H9 (cell line): ENCODE results near the gene SYNE3. TPM values are rescaled to one million over a fixed set of nuclear protein-coding genes. Genes with fewer than 3 reads are reported as not detected.

ENCODE experiments used
- DNase-seq: peaks from one replicate; pipeline ENCODE4 v3.0.0-alpha.2; 2017
- H2AFZ ChIP-seq: one replicate; pipeline ENCODE4 v1.6.1; 2013; ENCODE audit warnings: mild to moderate bottlenecking, low read length, control low read depth, moderate library complexity
- H2AK5ac ChIP-seq: 2 replicates; pipeline ENCODE4 v1.6.1; 2013; ENCODE audit warnings: low read length, control low read depth, mixed read lengths; ENCODE audit not compliant: insufficient read length
- H2BK120ac ChIP-seq: one replicate; pipeline ENCODE4 v1.6.1; 2013; ENCODE audit warnings: low read depth, mild to moderate bottlenecking, low read length, control low read depth, inconsistent platforms; ENCODE audit not compliant: poor library complexity, severe bottlenecking
- H2BK12ac ChIP-seq: 2 replicates; pipeline ENCODE4 v1.6.1; 2013; ENCODE audit warnings: low read length, control low read depth, mixed read lengths, low read depth; ENCODE audit not compliant: insufficient read length
- H2BK15ac ChIP-seq: 2 replicates; pipeline ENCODE4 v1.6.1; 2013; ENCODE audit warnings: low read depth, low read length, control low read depth
- H2BK20ac ChIP-seq: one replicate; pipeline ENCODE4 v1.6.1; 2013; ENCODE audit warnings: low read depth, mild to moderate bottlenecking, low read length, control low read depth, inconsistent platforms; ENCODE audit not compliant: poor library complexity, severe bottlenecking
- H2BK5ac ChIP-seq: 2 replicates; pipeline ENCODE4 v1.6.1; 2013; ENCODE audit warnings: low read length, control low read depth, mixed read lengths; ENCODE audit not compliant: insufficient read length
- H3K14ac ChIP-seq: 2 replicates; pipeline ENCODE4 v1.6.1; 2013; ENCODE audit warnings: low read length, control low read depth; ENCODE audit not compliant: insufficient read depth
- H3K18ac ChIP-seq: 2 replicates; pipeline ENCODE4 v1.6.1; 2013; ENCODE audit warnings: low read depth, mild to moderate bottlenecking, mixed read lengths, low read length, control low read depth; ENCODE audit not compliant: insufficient read length
- H3K23ac ChIP-seq: 2 replicates; pipeline ENCODE4 v1.6.1; 2013; ENCODE audit warnings: low read length, control low read depth, mixed read lengths, low read depth; ENCODE audit not compliant: insufficient read length
- H3K23me2 ChIP-seq: 2 replicates; pipeline ENCODE4 v1.6.1; 2013; ENCODE audit warnings: low read depth, mild to moderate bottlenecking, mixed read lengths, low read length, control low read depth; ENCODE audit not compliant: insufficient read length, poor library complexity, severe bottlenecking
- H3K27ac ChIP-seq: 2 replicates; pipeline ENCODE4 v1.5.1; 2013; ENCODE audit warnings: low read length, control low read depth, mixed read lengths, low read depth; ENCODE audit not compliant: insufficient read length
- H3K27me3 ChIP-seq: 2 replicates; pipeline ENCODE4 v1.6.1; 2013; ENCODE audit warnings: low read length, control low read depth, inconsistent platforms; ENCODE audit not compliant: insufficient read depth
- H3K4ac ChIP-seq: 2 replicates; pipeline ENCODE4 v1.6.1; 2013; ENCODE audit warnings: low read depth, mild to moderate bottlenecking, control low read depth, inconsistent platforms, low read length, moderate library complexity
- H3K4me1 ChIP-seq: 2 replicates; pipeline ENCODE4 v1.6.1; 2013; ENCODE audit warnings: low read length, control low read depth, inconsistent platforms; ENCODE audit not compliant: insufficient read depth
- H3K4me2 ChIP-seq: 2 replicates; pipeline ENCODE4 v1.6.1; 2013; ENCODE audit warnings: low read length, control low read depth, mixed read lengths; ENCODE audit not compliant: insufficient read length, insufficient read depth
- H3K56ac ChIP-seq: 2 replicates; pipeline ENCODE4 v1.6.1; 2013; ENCODE audit warnings: low read depth, mild to moderate bottlenecking, mixed read lengths, low read length, control low read depth; ENCODE audit not compliant: insufficient read length
- H3K79me1 ChIP-seq: 2 replicates; pipeline ENCODE4 v1.6.1; 2013; ENCODE audit warnings: low read depth, mild to moderate bottlenecking, moderate library complexity, low read length, control low read depth, inconsistent platforms; ENCODE audit not compliant: insufficient read depth, poor library complexity, severe bottlenecking
- H3K79me2 ChIP-seq: 2 replicates; pipeline ENCODE4 v1.6.1; 2013; ENCODE audit warnings: low read length, control low read depth, inconsistent platforms; ENCODE audit not compliant: insufficient read depth
- H3K9ac ChIP-seq: 2 replicates; pipeline ENCODE4 v1.6.1; 2013; ENCODE audit warnings: low read length, control low read depth, mixed read lengths; ENCODE audit not compliant: insufficient read length; ENCODE audit errors: extremely low read depth
- H3K9me3 ChIP-seq: one replicate; pipeline ENCODE4 v1.6.1; 2013; ENCODE audit warnings: low read depth, low read length, inconsistent platforms; ENCODE audit not compliant: control insufficient read depth
- H3T11ph ChIP-seq: one replicate; pipeline ENCODE4 v1.6.1; 2013; ENCODE audit warnings: mild to moderate bottlenecking, low read length, control low read depth, inconsistent platforms
- H4K20me1 ChIP-seq: one replicate; pipeline ENCODE4 v1.6.1; 2013; ENCODE audit not compliant: control insufficient read depth, insufficient read length, insufficient read depth
- H4K5ac ChIP-seq: 2 replicates; pipeline ENCODE4 v1.6.1; 2013; ENCODE audit warnings: low read depth, mild to moderate bottlenecking, mixed read lengths, low read length, control low read depth; ENCODE audit not compliant: insufficient read length
- H4K8ac ChIP-seq: replicated peaks from 2 replicates; pipeline ENCODE4 v1.6.1; 2013; ENCODE audit warnings: low read length, control low read depth, mixed read lengths, low read depth; ENCODE audit not compliant: insufficient read length
- H4K91ac ChIP-seq: 2 replicates; pipeline ENCODE4 v1.6.1; 2013; ENCODE audit warnings: low read depth, mild to moderate bottlenecking, moderate library complexity, mixed read lengths, low read length, control low read depth; ENCODE audit not compliant: insufficient read length
- H3K27ac Mint-ChIP-seq, 3 experiments: 2 replicates in 2 of 3; 3 replicates in 1 of 3; pipeline ENCODE4 v1.8.0; 2020 to 2021; ENCODE audit warnings: mixed read lengths in 3 of 3, mild to moderate bottlenecking in 1 of 3, moderate library complexity in 1 of 3
- H3K27me3 Mint-ChIP-seq: 2 replicates; pipeline ENCODE4 v1.8.0; 2021; ENCODE audit warnings: low read depth, mild to moderate bottlenecking, moderate library complexity, mixed read lengths
- H3K36me3 Mint-ChIP-seq, 3 experiments: 2 replicates in 2 of 3; 3 replicates in 1 of 3; pipeline ENCODE4 v1.8.0; 2020 to 2021; ENCODE audit warnings: low read depth in 3 of 3, mixed read lengths in 3 of 3; ENCODE audit not compliant: insufficient read depth in 1 of 3
- H3K4me1 Mint-ChIP-seq, 2 experiments: 2 replicates each; pipeline ENCODE4 v1.8.0; 2020; ENCODE audit warnings: mixed read lengths in 2 of 2
- H3K4me3 Mint-ChIP-seq, 2 experiments: 2 replicates in 1 of 2; 3 replicates in 1 of 2; pipeline ENCODE4 v1.8.0; 2020 to 2021; ENCODE audit warnings: mild to moderate bottlenecking in 2 of 2, mixed read lengths in 2 of 2, moderate library complexity in 1 of 2
- H3K9me3 Mint-ChIP-seq, 2 experiments: 2 replicates in 1 of 2; 3 replicates in 1 of 2; pipeline ENCODE4 v1.8.0; 2020; ENCODE audit warnings: mild to moderate bottlenecking in 2 of 2, mixed read lengths in 2 of 2, moderate library complexity in 1 of 2
- WGBS: extraction: QIAGEN DNeasy Blood & Tissue Kit; methylation state at CpG from one replicate; pipeline ENCODE4 v1.1.7; 2013; ENCODE audit warnings: missing lambda C conversion rate, low lambda C conversion rate, mixed read lengths; ENCODE audit not compliant: insufficient read length; ENCODE audit errors: extremely low coverage; 5-methylcytosine and 5-hydroxymethylcytosine counted together
- total RNA-seq: library from RNA; stranded (reverse); gene quantifications from 2 replicates; pipeline ENCODE4 v1.2.1, GENCODE V29; 2021
- TF ChIP-seq, protein P1 (sequence below): fragments of 200-600 bp; sonication (generic); conservative IDR thresholded peaks from 3 replicates; pipeline ENCODE4 v1.8.0; 2021; ENCODE audit warnings: antibody characterized with exemption, mild to moderate bottlenecking

The SYNE3 gene
- total RNA-seq, 1 experiment from 2014 or later, result 0.11 TPM

DNA sequence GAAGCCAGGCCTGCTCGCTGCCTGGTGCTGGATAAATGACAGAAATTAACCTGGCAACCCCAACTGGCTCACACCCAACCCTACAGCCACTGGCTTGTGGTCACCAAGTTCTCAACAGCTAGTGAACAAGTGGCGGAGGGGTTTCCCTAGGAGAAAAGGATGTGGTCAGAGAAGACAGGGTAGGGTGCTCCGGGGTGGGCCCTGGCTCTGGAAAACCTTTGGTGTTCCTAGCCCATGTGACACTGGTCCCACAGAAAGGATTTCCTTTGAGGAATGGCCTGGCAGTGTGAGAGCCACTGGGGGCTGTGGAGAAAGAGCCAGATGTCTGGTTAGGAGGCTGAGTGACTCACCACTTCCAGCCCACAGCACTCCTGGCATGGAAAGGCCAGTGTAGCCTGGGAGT, 8.7 kb downstream of the SYNE3 start:
- Histone ChIP-seq H3K9ac (no peak overlapping the region), H2BK15ac (no peak overlapping the region), H2AK5ac (no peak overlapping the region), H4K91ac (no peak overlapping the region), H4K5ac (no peak overlapping the region), H3K79me2 (no peaks in the 10 kb centered on the region), H4K20me1 (no peaks in the 10 kb centered on the region), H3T11ph (no peak overlapping the region), H3K4me1 (no peaks in the 10 kb centered on the region), H2BK5ac (no peak overlapping the region), H3K9me3 (no peaks in the 10 kb centered on the region), H3K27me3 (no peaks in the 10 kb centered on the region), H3K18ac (no peak overlapping the region), H3K23me2 (no peaks in the 10 kb centered on the region), H2BK12ac (no peak overlapping the region), H3K4ac (no peak overlapping the region), H3K27ac (no peak overlapping the region), H2AFZ (no peak overlapping the region), H3K23ac (no peak overlapping the region), H2BK20ac (no peak overlapping the region), H3K79me1 (no peaks in the 10 kb centered on the region), H4K8ac (no peak overlapping the region), H2BK120ac (no peak overlapping the region), H3K14ac (no peak overlapping the region), H3K56ac (no peak overlapping the region), H3K4me2 (no peak overlapping the region)
- no peak overlapping the region for H3K4me3 Mint-ChIP-seq
- no peak for DNase-seq
- no peaks in the 10 kb centered on the region for H3K9me3 Mint-ChIP-seq
- peaks cover 7% of the 10 kb centered on the region; the same call in 1 of the 2 replicates for H3K27me3 Mint-ChIP-seq
- no CpG with 5 or more reads among the region's 3 CpGs for WGBS
- H3K27ac Mint-ChIP-seq, result no peak overlapping the region
- no peaks in the 10 kb centered on the region for H3K4me1 Mint-ChIP-seq
- H3K36me3 Mint-ChIP-seq, result no peaks in the 10 kb centered on the region
- TF ChIP-seq, protein P1, sequence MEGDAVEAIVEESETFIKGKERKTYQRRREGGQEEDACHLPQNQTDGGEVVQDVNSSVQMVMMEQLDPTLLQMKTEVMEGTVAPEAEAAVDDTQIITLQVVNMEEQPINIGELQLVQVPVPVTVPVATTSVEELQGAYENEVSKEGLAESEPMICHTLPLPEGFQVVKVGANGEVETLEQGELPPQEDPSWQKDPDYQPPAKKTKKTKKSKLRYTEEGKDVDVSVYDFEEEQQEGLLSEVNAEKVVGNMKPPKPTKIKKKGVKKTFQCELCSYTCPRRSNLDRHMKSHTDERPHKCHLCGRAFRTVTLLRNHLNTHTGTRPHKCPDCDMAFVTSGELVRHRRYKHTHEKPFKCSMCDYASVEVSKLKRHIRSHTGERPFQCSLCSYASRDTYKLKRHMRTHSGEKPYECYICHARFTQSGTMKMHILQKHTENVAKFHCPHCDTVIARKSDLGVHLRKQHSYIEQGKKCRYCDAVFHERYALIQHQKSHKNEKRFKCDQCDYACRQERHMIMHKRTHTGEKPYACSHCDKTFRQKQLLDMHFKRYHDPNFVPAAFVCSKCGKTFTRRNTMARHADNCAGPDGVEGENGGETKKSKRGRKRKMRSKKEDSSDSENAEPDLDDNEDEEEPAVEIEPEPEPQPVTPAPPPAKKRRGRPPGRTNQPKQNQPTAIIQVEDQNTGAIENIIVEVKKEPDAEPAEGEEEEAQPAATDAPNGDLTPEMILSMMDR, result no peak
